ENCODE data around the gene GIGYF1. TPM values are rescaled to one million over a fixed set of nuclear protein-coding genes. Genes with fewer than 3 reads are reported as not detected.

Gene GIGYF1
- total and polyA plus RNA-seq, 2 of the 13 experiments (the other 11 are each of a cell fraction or from before 2014, with no cell fraction given), result 7.6 to 16.1 TPM

GRCh38 chr7:100720671-100721504 is 26.8 kb upstream of the GIGYF1 start (continued):
- TF ChIP-seq, protein P1, sequence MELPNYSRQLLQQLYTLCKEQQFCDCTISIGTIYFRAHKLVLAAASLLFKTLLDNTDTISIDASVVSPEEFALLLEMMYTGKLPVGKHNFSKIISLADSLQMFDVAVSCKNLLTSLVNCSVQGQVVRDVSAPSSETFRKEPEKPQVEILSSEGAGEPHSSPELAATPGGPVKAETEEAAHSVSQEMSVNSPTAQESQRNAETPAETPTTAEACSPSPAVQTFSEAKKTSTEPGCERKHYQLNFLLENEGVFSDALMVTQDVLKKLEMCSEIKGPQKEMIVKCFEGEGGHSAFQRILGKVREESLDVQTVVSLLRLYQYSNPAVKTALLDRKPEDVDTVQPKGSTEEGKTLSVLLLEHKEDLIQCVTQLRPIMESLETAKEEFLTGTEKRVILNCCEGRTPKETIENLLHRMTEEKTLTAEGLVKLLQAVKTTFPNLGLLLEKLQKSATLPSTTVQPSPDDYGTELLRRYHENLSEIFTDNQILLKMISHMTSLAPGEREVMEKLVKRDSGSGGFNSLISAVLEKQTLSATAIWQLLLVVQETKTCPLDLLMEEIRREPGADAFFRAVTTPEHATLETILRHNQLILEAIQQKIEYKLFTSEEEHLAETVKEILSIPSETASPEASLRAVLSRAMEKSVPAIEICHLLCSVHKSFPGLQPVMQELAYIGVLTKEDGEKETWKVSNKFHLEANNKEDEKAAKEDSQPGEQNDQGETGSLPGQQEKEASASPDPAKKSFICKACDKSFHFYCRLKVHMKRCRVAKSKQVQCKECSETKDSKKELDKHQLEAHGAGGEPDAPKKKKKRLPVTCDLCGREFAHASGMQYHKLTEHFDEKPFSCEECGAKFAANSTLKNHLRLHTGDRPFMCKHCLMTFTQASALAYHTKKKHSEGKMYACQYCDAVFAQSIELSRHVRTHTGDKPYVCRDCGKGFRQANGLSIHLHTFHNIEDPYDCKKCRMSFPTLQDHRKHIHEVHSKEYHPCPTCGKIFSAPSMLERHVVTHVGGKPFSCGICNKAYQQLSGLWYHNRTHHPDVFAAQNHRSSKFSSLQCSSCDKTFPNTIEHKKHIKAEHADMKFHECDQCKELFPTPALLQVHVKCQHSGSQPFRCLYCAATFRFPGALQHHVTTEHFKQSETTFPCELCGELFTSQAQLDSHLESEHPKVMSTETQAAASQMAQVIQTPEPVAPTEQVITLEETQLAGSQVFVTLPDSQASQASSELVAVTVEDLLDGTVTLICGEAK (IDR thresholded peaks at IDR 0.05), result no peak
- TF ChIP-seq, protein P1 (CRISPR knock-in tag; IDR thresholded peaks at IDR 0.05), result no peak; the same call in 1 of the 2 replicates
- TF ChIP-seq TCF12 (IDR thresholded peaks at IDR 0.05), result no peak
- 0 out of 2 replicates have a peak, but pooled peaks have one; percentile 28 for TF ChIP-seq TCF12 (CRISPR knock-in tag; IDR thresholded peaks at IDR 0.05)
- no peak for TF ChIP-seq ZNF274 (CRISPR knock-in tag; IDR thresholded peaks at IDR 0.05)
- TF ChIP-seq EEA1 (CRISPR knock-in tag; IDR thresholded peaks at IDR 0.05; ENCODE audit: borderline replicate concordance), result no peak
- no peak for TF ChIP-seq TEAD3 (CRISPR knock-in tag; optimal IDR thresholded peaks at IDR 0.05; ENCODE audit: borderline replicate concordance)
- no peak for TF ChIP-seq XBP1 (CRISPR knock-in tag; IDR thresholded peaks at IDR 0.05)
- TF ChIP-seq ZNF276 (CRISPR knock-in tag; IDR thresholded peaks at IDR 0.05; ENCODE audit: low read depth), result no peak
- TF ChIP-seq ATF7 (IDR thresholded peaks at IDR 0.05), result no peak
- no peak for TF ChIP-seq ATF7 (CRISPR knock-in tag; IDR thresholded peaks at IDR 0.05)
- TF ChIP-seq ZFX (CRISPR knock-in tag; IDR thresholded peaks at IDR 0.05; ENCODE audit: low read depth), result no peak
- TF ChIP-seq NONO (IDR thresholded peaks at IDR 0.05), result no peak
- TF ChIP-seq NONO (CRISPR knock-in tag; conservative IDR thresholded peaks at IDR 0.05), result no peak; the same call in 1 of the 2 replicates
- peak; percentile 81; the same call in 1 of the 2 replicates for TF ChIP-seq MYC (CRISPR knock-in tag; IDR thresholded peaks at IDR 0.05; ENCODE audit: borderline replicate concordance)
- 0 out of 2 replicates have a peak, but pooled peaks have one; percentile 33 for TF ChIP-seq ZNF335 (CRISPR knock-in tag; IDR thresholded peaks at IDR 0.05)
- TF ChIP-seq PAX8 (CRISPR knock-in tag; IDR thresholded peaks at IDR 0.05; ENCODE audit: borderline replicate concordance), result no peak
- no peak for TF ChIP-seq GLI4 (CRISPR knock-in tag; IDR thresholded peaks at IDR 0.05; ENCODE audit: borderline replicate concordance)
- TF ChIP-seq POGZ (CRISPR knock-in tag; IDR thresholded peaks at IDR 0.05), result no peak
- no peak for TF ChIP-seq NKX3-1 (CRISPR knock-in tag; IDR thresholded peaks at IDR 0.05)
- no peak for TF ChIP-seq POLR2AphosphoS5 (IDR thresholded peaks at IDR 0.05; ENCODE audit: low read depth, low read length)

Data from HepG2 (cell line).